ENCODE measurements around the gene IFNB1.

IFNB1 gene

GRCh38 chr9:21110708-21111576 is 33.2 kb upstream of the IFNB1 start:
- Histone ChIP-seq H3K4me3 (ENCODE audit: low read depth, low read length) (no peak overlapping the region), H3K27me3 (ENCODE audit: insufficient read depth, low read depth, severe bottlenecking) (no peaks in the 10 kb centered on the region), H3K27ac (no peak overlapping the region), H3K36me3 (no peaks in the 10 kb centered on the region), H3K9me3 (ENCODE audit: severe bottlenecking) (no peaks in the 10 kb centered on the region)
- peak; percentile 11 for DNase-seq
- TF ChIP-seq CTCF (IDR thresholded peaks at IDR 0.05; ENCODE audit: low read depth, low read length), result peak; percentile 69

- Histone ChIP-seq H3K36me3 (no peaks in the 10 kb centered on the region), H3K9me3 (ENCODE audit: severe bottlenecking) (no peaks in the 10 kb centered on the region), H3K4me3 (ENCODE audit: low read depth, low read length) (no peak overlapping the region), H3K27me3 (ENCODE audit: insufficient read depth, low read depth, severe bottlenecking) (no peaks in the 10 kb centered on the region), H3K27ac (no peak overlapping the region)
- no peak for TF ChIP-seq CTCF (IDR thresholded peaks at IDR 0.05; ENCODE audit: low read depth, low read length)
- no peak for DNase-seq
Observed at GRCh38 chr9:21104787-21105186, 27.0 kb upstream of the IFNB1 start.

GRCh38 chr9:21102305-21102704 is 24.6 kb upstream of the IFNB1 start:
- Histone ChIP-seq H3K36me3 (no peaks in the 10 kb centered on the region), H3K27me3 (ENCODE audit: insufficient read depth, low read depth, severe bottlenecking) (no peaks in the 10 kb centered on the region), H3K4me3 (ENCODE audit: low read depth, low read length) (no peak overlapping the region), H3K27ac (no peak overlapping the region), H3K9me3 (ENCODE audit: severe bottlenecking) (no peaks in the 10 kb centered on the region)
- TF ChIP-seq CTCF (IDR thresholded peaks at IDR 0.05; ENCODE audit: low read depth, low read length), result no peak
- no peak for DNase-seq

- Histone ChIP-seq H3K9me3 (ENCODE audit: severe bottlenecking) (no peaks in the 10 kb centered on the region), H3K27me3 (ENCODE audit: insufficient read depth, low read depth, severe bottlenecking) (no peaks in the 10 kb centered on the region), H3K27ac (no peak overlapping the region), H3K36me3 (no peaks in the 10 kb centered on the region), H3K4me3 (ENCODE audit: low read depth, low read length) (no peak overlapping the region)
- no peak for TF ChIP-seq CTCF (IDR thresholded peaks at IDR 0.05; ENCODE audit: low read depth, low read length)
- no peak for DNase-seq
Observed at GRCh38 chr9:21097817-21098216, 20.1 kb upstream of the IFNB1 start.

- no peak overlapping the region for H3K4me3 ChIP-seq (ENCODE audit: low read depth, low read length)
- DNase-seq, result no peak
- H3K27me3 ChIP-seq (ENCODE audit: insufficient read depth, low read depth, severe bottlenecking), result no peaks in the 10 kb centered on the region
- no peaks in the 10 kb centered on the region for H3K36me3 ChIP-seq
- no peak overlapping the region for H3K27ac ChIP-seq
- H3K9me3 ChIP-seq (ENCODE audit: severe bottlenecking), result no peaks in the 10 kb centered on the region
- no peak for TF ChIP-seq CTCF (IDR thresholded peaks at IDR 0.05; ENCODE audit: low read depth, low read length)
Observed at GRCh38 chr9:21096901-21097255, 19.1 kb upstream of the IFNB1 start.
